ENCODE measurements around the gene WRAP73.

The WRAP73 gene

DNA sequence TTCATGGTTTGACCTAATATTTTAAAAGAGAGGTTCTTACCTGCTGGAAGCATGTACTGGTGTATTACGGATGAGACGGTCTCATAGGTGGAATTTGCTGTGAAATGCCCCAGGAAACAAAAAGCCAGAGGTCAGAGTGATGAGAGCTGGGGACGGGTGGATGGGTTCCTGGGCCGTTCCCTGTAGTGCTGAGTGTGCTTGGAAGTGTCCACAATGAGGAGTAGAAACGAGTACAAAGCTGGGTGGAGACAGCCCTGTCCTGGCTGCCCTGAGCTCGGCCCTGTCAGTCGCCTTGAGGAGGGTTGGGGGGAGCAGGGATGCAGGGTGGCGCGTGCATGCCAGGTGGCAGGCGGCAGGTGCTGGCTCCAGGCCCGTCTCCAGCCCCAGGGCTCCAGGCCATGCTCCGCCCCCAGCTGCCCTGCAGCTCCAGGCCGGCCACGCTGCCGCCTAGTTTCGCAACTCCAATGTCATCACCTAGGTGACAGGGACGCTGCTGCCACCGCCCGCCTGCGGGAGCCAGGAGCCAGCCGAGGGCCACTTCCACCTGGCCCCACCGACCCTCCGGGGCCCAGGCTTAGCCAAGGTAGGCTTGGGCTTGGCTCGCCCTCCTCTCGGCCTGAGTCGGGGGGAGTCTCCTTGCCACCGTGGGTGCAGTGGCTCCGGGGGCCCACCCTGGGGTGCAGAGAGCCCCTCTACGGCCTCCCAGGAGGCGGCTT is 18.8 kb upstream of the WRAP73 start:
- peak; percentile 28 for DNase-seq

DNA sequence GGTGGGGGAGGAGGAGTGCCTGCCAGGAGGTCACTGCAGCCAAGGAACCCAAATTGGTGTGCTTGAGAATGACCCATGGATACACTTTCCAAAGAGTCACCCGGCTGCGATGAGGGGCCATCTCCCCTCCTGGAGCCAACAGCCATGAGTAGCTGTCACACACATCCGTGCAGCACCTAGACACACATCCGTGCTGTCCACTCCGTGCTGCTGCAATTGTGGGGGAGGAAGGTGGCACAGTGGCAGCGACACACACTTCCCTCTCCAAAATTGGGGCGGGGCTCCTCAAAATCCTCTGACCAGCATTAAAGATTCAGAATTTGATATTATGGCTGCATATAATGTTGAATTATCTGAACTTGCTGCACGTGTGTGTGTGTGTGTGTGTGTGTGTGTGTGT is 18.2 kb upstream of the WRAP73 start:
- no peak for DNase-seq

DNA sequence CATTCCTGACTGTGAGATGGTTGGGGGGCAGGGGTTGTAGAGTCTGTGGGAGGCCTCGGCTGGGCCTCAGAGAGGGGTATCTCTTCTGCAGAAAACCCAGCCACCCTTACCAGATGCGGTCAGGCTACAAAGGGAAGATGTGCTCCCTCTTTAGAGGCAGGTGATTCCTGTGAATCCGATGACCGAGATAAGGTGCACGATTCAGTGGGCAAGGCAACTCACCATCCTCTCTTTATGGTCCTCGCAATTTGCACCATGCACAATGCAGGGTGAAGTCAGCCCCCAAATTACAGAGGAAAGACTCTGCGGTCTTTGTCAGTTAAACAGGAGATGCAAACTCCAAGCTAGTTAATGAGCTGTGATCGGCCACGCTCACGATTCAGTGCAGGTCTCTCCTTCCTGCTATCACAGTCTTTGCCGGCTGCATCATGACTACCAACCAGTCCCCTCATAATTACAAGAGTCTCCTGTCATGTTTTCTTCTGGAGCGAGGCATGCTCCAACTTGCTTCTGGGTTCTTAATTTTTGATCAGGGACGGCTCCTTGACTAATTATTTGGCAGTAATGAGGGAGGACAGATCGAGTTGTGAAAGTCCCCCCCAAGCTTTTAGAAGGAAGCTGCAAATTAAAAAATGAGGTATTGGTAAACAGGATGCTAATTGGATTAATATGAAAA is 14.9 kb upstream of the WRAP73 start:
- DNase-seq, result no peak

DNA sequence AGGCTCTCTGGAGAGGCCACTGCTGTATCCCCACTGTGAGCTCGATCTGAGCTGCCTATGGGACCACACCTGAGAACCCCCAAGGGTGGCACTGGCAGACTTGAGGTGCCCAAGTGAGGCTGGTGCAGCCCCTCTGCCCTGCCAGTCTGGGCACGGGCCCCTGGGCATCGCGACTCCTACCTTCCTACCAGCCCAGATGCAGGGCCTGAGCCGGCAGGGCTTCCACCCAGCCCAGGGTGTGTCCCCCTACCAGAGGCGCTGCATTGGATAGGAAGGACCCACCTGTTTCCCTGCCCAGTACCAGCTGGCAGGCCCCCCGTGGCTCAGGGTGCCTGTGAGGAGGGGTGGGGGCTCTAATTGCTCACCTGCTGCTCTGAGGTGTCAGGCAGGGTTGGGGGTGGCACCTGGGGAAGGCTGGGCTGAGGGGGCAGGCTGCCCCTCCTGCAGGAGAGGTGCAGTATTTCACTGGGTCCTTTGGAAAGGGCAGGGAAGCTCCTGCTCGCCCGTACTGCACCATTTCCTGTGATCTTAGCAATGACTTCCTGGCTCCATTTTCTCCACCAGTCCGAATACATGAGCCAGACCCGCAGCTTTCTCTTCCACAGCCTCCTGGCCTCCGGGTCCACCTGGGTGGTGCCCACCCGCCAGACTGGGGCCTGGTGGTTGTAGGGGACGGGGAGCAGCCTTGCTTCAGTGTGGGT is 14.2 kb upstream of the WRAP73 start:
- no peak for DNase-seq

DNA sequence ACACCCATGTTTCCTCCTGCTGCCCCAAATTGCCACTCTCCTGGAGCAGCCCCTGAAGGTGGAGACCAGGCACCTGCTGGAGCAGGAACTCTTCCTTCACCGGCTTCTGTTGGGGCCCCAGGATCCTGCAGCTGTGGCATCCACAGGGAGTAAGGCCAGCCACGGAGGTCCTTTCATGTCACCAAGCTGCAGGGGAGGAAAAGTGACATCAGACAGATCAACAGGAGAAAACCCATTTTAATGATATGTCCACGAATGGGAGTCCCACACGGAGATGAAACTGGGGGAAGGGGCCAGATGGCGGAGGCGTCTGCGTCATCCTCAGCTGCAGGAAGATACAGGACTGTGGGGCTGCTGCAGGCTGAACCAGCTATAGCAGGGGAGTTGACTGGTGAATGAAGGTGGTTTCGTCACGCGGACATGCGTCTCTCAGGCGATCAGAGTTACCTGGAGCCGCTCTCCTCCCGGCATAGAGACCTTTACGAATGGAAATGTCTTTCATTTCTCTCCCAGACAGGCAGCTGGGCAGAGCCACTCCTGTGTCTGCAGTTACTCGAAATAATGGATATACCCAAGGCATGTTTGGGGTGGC is 12.3 kb upstream of the WRAP73 start:
- no peak for DNase-seq

DNA sequence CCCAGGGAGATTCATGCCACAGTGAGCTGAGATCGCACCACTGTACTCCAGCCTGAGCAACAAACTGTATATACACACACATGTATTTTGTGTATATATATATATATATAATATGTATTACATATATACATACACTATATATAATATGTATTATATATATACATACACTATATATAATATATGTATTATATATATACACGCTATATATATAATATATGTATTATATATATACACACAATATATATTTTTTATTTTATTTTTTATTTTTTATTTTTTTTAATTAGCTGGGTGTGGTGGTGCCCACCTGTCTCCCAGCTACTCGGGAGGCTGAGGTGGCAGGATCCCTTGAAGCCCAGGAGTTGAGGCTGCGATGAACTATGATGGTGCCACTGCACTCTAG is 11.7 kb upstream of the WRAP73 start:
- no peak for DNase-seq

DNA sequence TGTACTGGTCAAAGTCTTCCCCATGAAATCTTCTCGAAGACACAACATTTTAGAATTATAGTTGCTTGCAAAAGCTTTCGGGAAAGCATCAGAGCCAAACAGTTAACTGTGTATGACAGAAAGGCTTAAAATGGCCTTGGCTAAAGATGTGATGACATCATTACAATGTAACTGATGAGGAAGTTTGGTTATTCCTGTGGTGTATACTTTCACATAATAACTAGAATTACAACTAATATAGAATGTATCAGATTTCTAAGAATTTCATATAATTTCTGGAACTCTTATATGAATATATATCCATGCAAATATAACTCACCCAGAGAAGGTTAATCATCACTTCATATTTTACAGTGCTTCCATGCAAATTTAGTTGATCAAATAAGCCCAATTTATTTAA is 10.8 kb upstream of the WRAP73 start:
- no peak for DNase-seq

DNA sequence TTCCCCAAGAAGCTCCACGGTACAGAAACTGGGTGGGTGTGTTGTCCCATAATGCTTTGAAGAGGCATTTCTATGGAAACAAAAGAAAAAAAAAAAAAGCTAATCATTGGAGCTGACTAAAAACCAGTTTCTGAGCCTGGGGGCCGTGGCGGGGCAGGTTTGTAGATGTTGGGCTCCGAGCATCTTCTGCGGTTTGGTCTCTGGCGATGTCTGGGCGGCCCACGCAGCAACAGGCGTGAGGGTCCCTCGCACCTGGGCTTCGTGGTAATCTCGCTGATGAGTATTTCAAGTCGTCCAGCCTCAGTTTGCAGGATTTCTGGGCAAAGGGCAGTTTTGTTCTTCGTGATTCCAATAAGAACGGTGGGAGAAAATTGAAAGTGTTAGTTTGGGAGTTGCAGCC is 9.2 kb upstream of the WRAP73 start:
- DNase-seq, result no peak

DNA sequence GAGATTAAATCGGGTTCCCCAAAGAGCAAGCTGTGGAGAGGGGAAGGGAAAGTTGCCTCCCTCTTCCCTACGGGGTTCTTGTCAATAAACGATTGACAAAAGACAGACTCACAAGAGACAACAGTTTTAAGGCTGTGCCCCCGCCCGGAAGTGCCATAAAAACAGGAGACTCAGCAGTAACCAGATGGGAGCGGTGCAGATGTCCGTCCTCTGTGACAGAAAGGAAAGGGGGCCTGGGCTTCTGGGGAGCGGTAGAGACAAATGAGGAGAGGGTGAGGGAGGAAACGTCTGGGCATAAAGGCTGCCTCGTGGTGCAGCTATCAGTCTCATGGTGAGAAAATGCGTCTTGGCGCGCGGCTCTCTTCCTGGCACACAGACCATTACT is 8.3 kb upstream of the WRAP73 start:
- no peak for DNase-seq

DNA sequence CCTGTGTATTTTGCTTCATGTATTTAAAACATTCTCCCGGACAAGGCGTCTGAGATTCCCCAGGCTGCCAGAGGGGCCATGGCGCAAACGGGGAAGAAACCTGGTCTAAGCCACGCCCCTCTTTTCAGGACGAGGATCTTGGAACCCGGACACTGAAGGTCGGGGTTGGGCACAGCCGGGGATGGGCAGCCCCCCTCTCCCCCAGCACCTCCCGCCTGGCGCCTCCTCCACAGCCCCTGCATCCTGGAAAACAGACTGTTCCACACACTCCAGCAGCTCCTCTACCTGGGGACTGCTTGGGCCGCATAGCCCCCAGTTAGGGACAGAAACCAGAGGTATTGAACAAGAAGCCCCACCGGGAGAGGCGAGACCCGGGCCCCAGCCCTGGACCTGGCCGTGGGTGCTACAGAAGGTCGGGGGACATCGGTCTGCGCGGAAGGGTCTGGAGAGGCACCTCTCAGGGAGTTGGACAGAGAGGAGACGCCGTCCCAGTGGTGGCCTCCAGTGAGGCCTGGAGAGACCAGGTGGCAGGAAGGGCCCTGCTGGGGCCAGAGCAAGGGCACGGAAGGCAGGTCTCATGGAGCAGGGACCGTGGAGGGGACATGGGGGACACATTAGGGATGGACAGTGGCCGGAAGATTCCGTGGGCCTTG is 7.8 kb upstream of the WRAP73 start:
- no peak for DNase-seq

DNA sequence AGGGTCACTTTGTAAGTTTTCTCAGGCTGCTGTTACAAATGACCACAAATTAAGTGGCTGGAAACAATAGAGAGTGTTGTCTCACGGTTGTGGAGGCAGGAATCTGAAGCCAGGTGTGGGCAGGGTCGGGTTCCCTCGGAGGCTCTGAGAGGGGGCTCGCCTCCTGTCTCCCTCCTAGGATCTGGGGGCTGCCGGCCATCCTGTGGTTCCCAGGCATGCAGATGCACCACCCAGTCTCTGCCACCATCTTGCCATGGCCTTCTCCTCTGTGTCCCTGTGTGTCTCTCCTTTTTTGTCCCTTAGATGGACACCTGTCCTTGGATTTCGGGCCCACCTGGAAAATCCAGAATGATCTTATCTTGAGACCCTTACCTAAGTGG is 7.2 kb upstream of the WRAP73 start:
- no peak for DNase-seq

DNA sequence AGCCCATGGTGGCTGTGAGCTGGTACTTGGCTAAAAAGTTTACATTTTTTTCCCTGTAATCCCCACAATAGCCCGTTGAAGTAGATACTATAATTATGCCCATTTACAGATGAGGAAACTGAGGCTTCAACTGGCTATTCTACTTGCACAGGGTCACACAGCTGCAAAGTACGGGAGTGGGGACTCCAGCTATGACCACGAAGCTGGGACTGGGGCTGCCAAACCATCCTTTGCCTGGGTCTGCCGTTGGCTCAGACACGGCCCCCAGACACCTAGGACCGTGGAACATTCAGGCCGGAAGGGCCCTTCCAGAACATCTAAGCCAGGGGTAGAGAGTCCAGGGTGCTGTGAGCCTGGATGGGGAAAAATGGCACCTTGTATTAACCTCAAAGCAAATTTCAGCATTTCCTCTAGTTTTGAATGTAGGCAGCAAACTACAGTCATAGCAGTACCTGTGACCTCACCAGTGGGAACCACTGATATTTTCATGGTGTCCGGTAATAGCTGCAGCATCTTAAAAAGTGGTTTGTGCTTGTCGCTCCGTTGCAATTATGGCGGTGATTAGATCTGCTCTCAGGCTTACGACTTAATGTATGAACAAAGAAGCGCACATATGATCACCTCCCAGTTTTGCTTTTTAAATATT is 6.7 kb upstream of the WRAP73 start:
- DNase-seq, result no peak

DNA sequence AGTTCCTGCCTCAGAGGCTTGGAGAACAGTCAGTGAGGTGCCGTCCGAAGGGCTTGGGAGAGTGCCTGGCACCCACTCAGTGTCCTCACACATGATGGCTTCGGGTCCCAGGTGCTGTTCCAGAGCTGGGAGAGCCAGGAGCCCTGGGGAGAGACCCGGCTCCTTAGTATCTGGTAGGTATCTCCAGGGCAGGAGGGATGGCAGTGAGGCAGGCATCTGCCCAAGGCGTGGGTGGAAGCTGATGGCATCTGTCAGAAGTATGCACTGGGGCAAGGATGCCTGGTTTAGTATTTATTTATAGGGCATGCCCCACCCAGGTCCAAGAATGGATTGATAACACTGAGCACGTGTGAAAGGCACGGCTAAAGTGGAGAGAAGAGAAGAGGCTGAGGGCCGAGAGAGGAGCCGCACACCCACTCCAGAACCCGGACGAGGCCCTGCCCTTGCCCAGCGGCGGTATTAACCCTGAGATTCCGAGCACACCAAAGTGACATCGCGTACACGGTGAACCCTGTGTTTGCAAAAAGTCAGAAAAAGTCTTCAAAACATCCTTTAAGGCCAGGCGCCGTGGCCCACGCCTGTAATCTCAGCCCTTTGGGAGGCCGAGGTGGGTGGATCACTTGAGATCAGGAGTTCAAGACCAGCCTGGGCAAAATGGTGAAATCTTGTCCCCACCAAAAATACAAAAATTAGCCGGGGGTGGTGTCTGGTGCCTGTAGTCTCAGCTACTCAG is 4.8 kb upstream of the WRAP73 start:
- no peak for DNase-seq

DNA sequence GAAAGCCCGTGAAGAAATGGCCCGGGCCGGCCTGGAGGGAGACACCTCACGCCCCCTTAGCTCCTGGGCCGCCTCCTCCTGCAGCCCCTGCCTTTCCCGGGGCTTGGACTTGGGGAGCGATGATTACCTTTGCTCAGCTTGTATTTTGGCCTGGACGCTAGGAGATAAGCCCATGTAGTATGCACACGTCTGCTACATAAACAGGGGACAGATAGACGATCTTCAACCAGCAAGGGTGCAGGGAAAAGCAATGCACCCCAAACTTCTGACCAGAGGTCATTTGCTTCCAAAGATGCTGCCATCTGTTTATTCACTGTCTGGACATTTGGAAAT is 3.3 kb upstream of the WRAP73 start:
- DNase-seq, result no peak

DNA sequence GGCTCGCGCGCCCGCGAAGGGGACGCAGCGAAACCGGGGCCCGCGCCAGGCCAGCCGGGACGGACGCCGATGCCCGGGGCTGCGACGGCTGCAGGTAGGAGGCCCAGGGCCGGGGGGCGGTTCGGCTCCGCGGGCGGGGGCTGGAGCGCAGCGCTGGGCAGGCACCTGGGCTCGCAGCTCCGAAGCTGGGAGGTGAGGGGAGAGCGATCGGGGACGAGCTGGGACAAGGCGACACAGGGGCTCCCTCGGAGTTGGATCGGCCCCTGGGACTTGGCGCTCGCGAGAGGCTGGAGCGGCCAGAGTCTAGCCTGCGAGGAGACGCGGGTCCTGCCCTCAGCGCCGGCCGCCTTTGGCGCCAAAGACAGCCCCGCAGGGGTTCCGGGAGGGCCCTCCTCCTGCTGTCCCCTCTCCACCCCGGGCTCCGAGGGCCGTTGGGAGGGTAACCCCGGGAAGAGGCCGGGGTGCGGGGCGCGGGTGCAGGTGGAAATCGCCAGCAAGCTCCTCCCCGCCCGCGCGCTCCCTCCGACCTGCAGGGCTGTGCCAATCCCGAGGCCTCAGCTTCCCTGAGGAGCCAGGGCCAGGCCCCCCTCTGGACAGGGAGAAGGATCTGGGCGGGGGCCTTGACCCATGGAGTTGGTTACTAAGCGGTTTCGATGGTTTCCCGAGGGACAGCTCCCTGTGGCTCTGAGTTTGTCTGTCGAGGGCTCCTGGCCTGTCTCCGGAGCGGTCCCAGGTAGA is 2.8 kb upstream of the WRAP73 start:
- DNase-seq, result no peak

DNA sequence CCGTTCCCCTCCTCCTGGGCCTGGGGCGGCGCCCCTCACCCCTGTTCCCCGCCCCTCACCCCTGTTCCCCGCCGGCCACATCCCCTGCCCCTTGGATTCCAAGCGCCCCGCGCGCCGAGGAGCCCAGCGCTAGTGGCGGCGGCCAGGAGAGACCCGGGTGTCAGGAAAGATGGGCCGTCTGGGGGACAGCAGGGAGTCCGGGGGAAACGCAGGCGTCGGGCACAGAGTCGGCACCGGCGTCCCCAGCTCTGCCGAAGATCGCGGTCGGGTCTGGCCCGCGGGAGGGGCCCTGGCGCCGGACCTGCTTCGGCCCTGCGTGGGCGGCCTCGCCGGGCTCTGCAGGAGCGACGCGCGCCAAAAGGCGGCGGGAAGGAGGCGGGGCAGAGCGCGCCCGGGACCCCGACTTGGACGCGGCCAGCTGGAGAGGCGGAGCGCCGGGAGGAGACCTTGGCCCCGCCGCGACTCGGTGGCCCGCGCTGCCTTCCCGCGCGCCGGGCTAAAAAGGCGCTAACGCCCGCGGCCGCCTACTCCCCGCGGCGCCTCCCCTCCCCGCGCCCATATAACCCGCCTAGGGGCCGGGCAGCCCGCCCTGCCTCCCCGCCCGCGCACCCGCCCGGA is 2.1 kb upstream of the WRAP73 start, which contains the start of gene TP73:
Gene TP73 (plus strand): TSS at position 587 of the 618 bp plus-strand sequence. CDS start 29,850 bp downstream, outside the sequence.
- DNase-seq, result no peak

DNA sequence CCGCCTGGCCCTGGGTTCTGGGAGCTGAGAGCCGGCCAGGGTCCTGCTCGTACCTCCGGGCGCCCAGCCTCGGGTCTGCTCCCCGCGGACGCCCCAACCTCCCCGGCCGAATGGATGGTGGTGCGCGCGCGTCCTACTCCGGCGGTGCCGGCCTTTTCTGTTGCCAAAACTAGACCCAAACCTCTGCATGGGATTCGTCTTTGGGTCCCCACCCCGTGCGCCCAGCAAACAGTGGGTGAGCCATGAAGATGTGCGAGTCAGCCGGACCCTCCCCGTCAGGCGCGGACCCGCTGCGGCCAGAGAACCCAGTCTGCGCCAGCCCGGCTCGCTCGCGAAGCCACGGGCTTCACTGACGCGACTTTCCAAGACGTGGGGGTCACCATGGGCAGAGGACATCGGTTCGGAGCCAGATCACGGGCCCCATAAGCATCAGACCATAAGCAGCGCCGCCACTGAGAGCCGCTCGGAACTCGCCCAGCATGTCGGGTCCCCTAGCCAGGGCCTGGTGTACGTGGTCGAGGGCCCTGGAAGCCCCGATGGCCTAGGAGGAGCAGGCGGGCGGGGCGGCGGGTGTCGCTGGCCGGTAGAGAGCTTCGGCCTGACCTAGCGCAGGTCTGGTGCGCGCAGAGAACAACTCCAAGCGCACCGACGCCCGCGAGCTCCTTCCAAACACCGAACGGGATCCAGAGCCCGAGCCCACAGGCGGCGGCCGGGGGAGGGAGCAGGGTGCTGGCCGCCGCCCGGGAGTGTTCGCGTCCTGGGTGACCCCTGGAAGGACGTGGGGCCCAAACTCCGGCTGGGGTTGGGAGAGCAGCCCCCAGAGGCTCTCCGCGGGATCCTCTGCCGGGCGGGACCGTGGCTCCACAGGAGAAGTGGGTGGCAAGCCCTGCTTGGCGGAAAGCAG is 1.4 kb upstream of the WRAP73 start:
- DNase-seq, result no peak

DNA sequence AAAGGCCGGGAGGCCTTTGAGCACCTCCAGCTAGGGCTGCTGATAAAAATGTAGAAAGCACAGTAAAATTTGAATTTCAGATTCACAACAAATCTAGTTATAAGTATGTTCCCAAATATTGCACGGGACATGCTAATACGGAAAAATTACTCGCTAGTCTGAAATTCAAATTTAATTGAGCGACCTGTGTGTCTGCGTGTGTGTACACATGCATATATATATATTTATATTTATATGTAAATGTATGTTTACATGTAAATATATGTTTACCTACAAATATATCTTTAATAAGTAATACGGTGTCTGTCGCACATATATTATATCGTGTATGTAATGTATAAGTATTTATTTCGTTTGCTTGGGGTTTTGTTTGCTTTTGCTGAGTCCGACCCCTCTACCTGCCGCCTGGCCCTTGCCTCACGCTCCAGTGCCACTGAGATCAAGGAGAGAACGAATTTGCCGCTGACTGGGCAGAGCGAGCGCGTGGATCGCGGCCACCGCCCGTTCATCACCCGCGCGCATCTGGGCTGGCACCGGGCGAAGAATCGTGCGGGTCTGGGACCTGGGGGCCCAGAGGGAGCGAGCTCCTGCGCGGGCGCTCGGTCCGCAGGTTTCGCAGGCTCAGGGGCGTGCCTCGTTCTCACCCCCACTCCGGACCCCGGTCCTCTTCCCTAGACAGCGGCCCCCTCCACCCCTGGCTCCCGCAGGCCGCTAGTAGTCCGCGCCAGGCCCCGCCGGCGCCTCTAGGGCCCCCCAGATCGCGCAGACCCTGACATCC is 534 bp upstream of the WRAP73 start:
- no peak for DNase-seq

DNA sequence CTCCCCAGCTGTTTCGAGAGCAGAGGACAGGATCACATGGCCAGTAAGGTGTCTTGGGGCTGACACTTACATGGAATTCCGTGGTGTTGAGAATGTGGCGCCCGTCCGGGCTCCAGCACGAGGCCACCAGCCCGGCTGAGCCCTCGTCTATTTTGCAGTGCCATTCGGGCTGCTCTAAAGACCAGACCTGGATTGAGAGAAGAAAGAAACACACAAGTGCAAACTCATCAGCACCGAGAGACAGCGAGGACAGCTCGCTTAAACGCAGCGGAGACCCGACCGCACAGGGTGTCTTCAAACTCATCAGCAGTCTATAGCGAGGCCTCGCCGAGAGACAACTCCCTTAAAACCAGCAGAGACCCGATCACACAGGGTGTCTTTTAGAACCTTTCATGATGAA is 3.3 kb downstream of the WRAP73 start:
- no peak for DNase-seq
